ENCODE results near the gene CDH13.
A peak's percentile ranks its signal among the peaks of the same experiment; 100 is the strongest.

Gene CDH13

DNA sequence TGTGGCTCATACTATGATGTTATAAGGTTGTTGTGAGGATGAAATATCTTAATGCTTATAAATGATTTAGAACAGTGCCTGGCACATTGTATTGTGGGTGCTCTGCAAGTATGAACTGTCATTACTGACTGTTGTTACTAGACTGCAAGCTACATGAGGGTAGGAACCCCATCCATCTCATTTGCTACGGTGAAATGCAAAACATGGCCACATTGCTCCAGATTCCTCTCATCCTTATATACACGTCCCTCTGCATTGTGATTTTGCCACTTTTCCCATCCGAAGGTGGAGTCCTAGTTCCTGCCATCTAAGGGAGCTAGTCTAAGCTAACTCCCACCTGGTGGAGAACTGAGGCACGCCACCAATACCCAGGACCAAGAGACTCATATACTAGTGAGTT lies 1210.8 kb downstream of the CDH13 start (continued):
- no peak for TF ChIP-seq ZNF692 (tag by site-specific recombination; IDR thresholded peaks at IDR 0.05)
- TF ChIP-seq ZNF555 (tag by site-specific recombination; conservative IDR thresholded peaks at IDR 0.05), result no peak
- TF ChIP-seq ZNF354C (tag by site-specific recombination; IDR thresholded peaks at IDR 0.05; ENCODE audit: borderline replicate concordance, low read depth), result no peak
- no peak for TF ChIP-seq ZFP41 (tag by site-specific recombination; IDR thresholded peaks at IDR 0.05; ENCODE audit: borderline replicate concordance)
- no peak for TF ChIP-seq YY2 (tag by site-specific recombination; IDR thresholded peaks at IDR 0.05)
- TF ChIP-seq ZNF433 (tag by site-specific recombination; IDR thresholded peaks at IDR 0.05; ENCODE audit: low read depth), result no peak
- TF ChIP-seq ZNF211 (tag by site-specific recombination; IDR thresholded peaks at IDR 0.05; ENCODE audit: low read depth), result no peak

GRCh38 chr16:83838151-83838550 lies 1211.4 kb downstream of the CDH13 start:
- no peak overlapping the region for H3K4me3 ChIP-seq (ENCODE audit: low read depth, low read length)
- H3K36me3 ChIP-seq (ENCODE audit: control insufficient read depth in 2 of 2, insufficient read depth in 1 of 2, low read length in 2 of 2), result no peaks in the 10 kb centered on the region
- no peaks in the 10 kb centered on the region for H3K4me1 ChIP-seq (ENCODE audit: control insufficient read depth, insufficient read depth, low read length)
- no peaks in the 10 kb centered on the region for H3K9me3 ChIP-seq (ENCODE audit: control insufficient read depth, insufficient read depth, low read depth, low read length)
- ChIA-PET CTCF (interaction anchor here (0.6 to 1.2 kb wide), 3 partner anchors 14 to 855 kb away, joined by 3 to 4 read pairs (median 4); no protein-coding TSS in a partner anchor), POLR2A (no interaction called here)
- no peak overlapping the region for H3K27ac ChIP-seq (ENCODE audit: extremely low read depth, low read depth, low read length)
- TF ChIP-seq IKZF3 (tag by site-specific recombination; IDR thresholded peaks at IDR 0.05), result no peak
- TF ChIP-seq ZNF274 (IDR thresholded peaks at IDR 0.05; ENCODE audit: low read length), result no peak
- no peak; the same call in 1 of the 2 replicates for TF ChIP-seq ZNF274 (tag by site-specific recombination; IDR thresholded peaks at IDR 0.05; ENCODE audit: borderline replicate concordance)
- no peak for TF ChIP-seq ZNF423 (tag by site-specific recombination; IDR thresholded peaks at IDR 0.05)
- TF ChIP-seq ZNF521 (tag by site-specific recombination; IDR thresholded peaks at IDR 0.05), result 0 out of 2 replicates have a peak, but pooled peaks have one; percentile 24
- no peak for TF ChIP-seq ZNF529 (tag by site-specific recombination; IDR thresholded peaks at IDR 0.05; ENCODE audit: insufficient replicate concordance)
- TF ChIP-seq ZNF292 (tag by site-specific recombination; IDR thresholded peaks at IDR 0.05; ENCODE audit: borderline replicate concordance, low read depth), result no peak
- peak; percentile 88 for TF ChIP-seq ZNF366 (tag by site-specific recombination; conservative IDR thresholded peaks at IDR 0.05)
- no peak for TF ChIP-seq ZFHX2 (tag by site-specific recombination; conservative IDR thresholded peaks at IDR 0.05)
- TF ChIP-seq SCRT2 (tag by site-specific recombination; IDR thresholded peaks at IDR 0.05), result no peak
- TF ChIP-seq ZNF2 (tag by site-specific recombination; IDR thresholded peaks at IDR 0.05), result no peak
- TF ChIP-seq KLF7 (tag by site-specific recombination; IDR thresholded peaks at IDR 0.05; ENCODE audit: borderline replicate concordance), result no peak
- TF ChIP-seq ZNF426 (tag by site-specific recombination; IDR thresholded peaks at IDR 0.05), result no peak
- TF ChIP-seq ZNF169 (tag by site-specific recombination; IDR thresholded peaks at IDR 0.05), result no peak
- TF ChIP-seq MZF1 (tag by site-specific recombination; IDR thresholded peaks at IDR 0.05; ENCODE audit: borderline replicate concordance), result no peak
- no peak for TF ChIP-seq ZNF146 (tag by site-specific recombination; IDR thresholded peaks at IDR 0.05)
- TF ChIP-seq ZNF664 (tag by site-specific recombination; IDR thresholded peaks at IDR 0.05), result peak; percentile 31; the same call in 1 of the 2 replicates
- peak; percentile 27; the same call in 1 of the 2 replicates for TF ChIP-seq BCL6B (tag by site-specific recombination; IDR thresholded peaks at IDR 0.05)
- peak; percentile 89 for TF ChIP-seq PRDM1 (tag by site-specific recombination; IDR thresholded peaks at IDR 0.05)
- TF ChIP-seq ZNF571 (tag by site-specific recombination; IDR thresholded peaks at IDR 0.05), result no peak

Measured in HEK293 (cell line).